Measurements from ENCODE around the gene ERBB4.

DNA sequence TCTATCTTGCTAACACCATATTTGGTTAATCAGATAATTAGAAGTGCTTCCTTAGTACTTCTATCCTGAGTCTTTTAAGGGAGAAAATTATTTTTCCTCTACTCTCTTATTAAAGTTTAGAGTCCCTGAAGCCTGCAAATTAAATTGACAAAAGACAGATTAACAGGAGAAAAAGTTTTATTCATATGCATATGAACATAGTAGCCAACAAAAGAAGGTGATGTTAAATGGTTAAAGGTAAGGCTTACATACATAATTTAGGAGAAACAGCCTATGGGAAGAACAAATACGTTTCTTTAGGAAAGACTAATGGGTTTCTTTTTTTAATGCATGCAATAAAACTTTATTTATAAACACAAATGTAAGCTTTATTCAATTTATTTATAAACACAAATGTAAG lies 1177.2 kb downstream of the ERBB4 start:
- TF ChIP-seq EZH2 (IDR thresholded peaks at IDR 0.05; ENCODE audit: insufficient read depth, low read length): no peak
- TF ChIP-seq, protein P1, sequence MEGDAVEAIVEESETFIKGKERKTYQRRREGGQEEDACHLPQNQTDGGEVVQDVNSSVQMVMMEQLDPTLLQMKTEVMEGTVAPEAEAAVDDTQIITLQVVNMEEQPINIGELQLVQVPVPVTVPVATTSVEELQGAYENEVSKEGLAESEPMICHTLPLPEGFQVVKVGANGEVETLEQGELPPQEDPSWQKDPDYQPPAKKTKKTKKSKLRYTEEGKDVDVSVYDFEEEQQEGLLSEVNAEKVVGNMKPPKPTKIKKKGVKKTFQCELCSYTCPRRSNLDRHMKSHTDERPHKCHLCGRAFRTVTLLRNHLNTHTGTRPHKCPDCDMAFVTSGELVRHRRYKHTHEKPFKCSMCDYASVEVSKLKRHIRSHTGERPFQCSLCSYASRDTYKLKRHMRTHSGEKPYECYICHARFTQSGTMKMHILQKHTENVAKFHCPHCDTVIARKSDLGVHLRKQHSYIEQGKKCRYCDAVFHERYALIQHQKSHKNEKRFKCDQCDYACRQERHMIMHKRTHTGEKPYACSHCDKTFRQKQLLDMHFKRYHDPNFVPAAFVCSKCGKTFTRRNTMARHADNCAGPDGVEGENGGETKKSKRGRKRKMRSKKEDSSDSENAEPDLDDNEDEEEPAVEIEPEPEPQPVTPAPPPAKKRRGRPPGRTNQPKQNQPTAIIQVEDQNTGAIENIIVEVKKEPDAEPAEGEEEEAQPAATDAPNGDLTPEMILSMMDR (IDR thresholded peaks at IDR 0.05; ENCODE audit: insufficient read depth, low read depth, low read length): no peak

Data from astrocyte (in vitro differentiated cells and primary cell).